EL (cell line): ENCODE results near the gene MTA2.
"Not testable (repeated sequence)": the region's sequence is repeated elsewhere in the genome, so short reads cannot be mapped to it uniquely, and the experiment has no call there.

ENCODE experiments used
- DNase-seq: peaks from one replicate; pipeline ENCODE4 v3.0.0-alpha.2; 2016

MTA2 gene

GRCh38 chr11:62565100-62565802, 36.4 kb downstream of the MTA2 start:
- DNase-seq = no peak

DNA sequence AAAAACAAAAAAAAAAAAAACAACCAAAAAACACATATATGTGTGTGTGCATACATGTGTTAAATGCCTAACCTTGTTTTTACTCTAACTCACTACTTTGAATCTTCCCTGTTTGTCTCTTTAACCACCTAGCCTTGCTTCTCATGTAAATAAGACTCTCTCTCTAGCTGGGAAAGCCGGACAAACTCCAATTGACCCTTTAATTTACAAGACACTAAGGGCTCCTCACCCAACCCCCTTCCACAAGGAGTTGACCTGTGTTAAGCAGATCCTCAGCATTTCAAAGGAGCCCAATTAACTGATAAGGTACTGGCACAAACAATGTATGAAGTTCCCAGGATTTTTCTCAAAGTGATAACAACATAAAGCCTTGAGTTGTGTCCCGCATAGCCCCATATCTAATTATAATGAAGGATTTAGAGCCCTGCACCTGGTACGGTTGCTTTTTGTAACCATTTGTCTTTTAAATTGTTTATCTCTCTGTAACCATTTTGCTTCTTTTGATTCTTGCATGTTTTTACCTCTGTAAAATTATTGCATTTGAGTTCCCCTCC, 39.9 kb downstream of the MTA2 start:
- not testable (repeated sequence) for DNase-seq

GRCh38 chr11:62560566-62561103, 41.0 kb downstream of the MTA2 start:
- peak; percentile 100 for DNase-seq

DNA sequence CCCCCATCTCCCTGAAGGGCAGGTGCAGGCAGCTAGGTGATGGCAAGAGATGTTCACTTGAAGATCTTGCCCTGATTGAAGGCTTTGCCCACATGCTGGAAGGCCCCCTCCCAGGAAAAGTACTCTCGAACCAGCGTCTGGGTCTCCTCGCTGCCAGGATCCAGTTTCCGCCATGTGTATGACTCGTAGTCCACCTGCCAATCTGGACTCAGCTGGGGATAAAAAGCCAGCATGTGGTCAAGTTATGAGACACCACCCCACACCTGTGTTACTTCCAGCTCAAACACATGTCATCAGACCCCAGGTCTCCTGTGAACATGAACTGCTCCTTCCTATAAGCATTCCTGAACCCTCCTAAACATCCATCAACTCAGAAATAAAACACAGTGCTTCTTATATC, 42.0 kb downstream of the MTA2 start:
- DNase-seq = not testable (repeated sequence)

DNA sequence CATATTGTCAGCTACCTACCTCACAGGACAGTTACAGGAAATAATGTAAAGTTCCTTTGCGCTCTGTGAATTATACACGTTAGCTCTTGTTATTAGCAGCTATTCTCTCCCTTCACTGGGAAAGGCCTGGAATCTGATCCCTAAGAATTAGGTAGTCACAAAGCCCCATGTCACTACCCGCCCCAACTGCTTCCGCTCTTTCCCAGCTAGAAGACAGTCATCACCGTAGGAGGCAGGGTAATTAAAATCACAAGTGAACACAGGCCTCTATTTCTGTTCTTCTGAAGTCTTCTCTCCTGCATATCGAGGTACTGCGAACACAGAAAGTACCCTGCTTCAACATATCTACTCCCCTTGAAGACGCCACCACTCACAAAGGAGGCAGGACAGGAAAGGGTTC, 42.5 kb downstream of the MTA2 start:
- DNase-seq = no peak

DNA sequence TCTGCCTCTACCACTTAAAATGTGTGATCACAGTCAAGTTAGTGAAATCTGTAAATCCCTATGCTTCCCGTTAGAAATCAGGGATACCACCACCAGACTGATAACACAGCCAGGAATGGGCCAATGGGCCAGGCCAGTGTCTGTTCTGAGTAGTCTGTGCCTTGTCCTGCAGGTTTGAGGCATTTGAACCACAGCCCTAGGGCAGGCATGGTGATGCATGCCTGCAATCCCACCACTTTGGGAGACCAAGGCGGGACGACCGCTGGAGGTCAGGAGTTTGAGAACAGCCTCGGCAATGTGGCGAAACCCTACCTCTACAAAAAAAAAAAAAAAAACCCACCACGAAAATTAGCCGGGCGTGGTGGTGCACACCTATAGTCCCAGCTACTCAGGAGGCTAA, 43.0 kb downstream of the MTA2 start:
- DNase-seq = no peak

DNA sequence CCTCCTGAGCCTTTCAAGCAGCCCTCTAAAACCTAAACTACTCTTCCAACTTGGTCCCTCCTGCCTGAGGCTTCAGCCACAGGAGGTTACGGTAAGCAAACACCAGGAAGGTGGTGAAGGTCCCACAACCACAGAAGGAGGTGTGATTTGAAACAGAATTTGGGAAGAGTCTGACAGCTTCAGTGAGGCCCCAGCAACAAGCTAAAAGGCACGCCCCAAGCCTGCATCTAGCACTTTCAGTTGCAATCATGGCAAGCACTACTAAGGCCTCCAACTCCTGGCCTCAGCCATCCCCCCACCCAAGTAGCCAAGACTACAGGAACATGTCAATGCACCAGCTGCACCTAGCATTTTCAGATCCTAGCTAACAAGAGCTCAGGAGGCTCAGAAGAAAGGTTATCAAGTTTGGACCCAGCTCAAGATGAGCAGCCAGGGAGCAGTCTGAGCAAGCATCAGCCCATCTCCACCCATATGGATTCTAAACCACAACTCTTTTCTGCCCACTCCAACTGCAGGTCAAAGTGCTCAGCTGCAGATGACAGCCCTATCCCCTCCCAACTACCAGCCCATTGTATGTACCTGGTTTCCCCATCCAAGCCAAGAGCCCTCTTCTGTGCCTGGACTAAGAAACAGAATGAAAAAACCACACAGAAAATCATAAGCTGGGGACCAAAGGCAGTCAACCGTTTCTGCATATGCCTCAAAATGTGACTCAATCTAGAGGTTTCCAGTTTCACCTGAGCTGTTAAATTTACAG, 44.6 kb downstream of the MTA2 start:
- peak; percentile 40 for DNase-seq

GRCh38 chr11:62556108-62556874, 45.4 kb downstream of the MTA2 start:
- peak; percentile 98 for DNase-seq

GRCh38 chr11:62555464-62556107, 46.1 kb downstream of the MTA2 start:
- DNase-seq = peak; percentile 36

DNA sequence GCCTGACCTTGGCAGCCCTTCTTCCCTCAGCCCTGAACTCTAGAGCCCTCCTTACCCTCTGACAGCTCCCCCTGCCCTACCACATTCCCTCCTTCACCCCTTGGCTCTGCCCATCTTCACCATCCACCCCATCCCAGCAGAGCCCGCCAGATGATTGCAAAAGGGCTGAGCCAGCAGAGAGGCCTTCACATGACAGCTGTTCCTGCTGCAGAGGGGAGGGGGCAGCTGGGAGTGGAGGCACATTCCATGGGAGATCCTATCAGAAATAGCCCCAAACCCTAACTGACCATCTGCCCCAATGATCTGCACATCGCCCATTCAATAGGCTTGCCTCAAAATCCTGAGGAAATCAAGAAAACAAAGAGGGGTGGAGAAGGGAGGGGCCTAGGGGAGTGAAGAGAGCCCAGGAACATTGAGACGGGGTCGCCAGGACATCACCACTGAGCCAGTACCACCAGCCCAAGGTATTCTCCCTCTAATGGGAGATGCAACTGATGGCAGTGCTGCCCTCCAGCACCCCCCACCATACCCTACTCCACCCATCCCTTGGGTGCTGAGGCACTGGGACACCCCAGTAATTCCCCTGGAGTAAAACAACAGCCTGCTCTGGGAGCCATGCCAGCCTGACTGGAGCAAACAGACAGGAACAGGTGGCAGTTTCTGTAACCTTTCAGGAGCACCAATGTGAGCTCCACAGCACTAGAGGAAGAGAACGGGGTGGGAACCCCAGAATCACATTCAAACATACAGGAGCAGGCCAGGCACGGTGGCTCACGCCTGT, 47.1 kb downstream of the MTA2 start:
- DNase-seq = peak; percentile 60

DNA sequence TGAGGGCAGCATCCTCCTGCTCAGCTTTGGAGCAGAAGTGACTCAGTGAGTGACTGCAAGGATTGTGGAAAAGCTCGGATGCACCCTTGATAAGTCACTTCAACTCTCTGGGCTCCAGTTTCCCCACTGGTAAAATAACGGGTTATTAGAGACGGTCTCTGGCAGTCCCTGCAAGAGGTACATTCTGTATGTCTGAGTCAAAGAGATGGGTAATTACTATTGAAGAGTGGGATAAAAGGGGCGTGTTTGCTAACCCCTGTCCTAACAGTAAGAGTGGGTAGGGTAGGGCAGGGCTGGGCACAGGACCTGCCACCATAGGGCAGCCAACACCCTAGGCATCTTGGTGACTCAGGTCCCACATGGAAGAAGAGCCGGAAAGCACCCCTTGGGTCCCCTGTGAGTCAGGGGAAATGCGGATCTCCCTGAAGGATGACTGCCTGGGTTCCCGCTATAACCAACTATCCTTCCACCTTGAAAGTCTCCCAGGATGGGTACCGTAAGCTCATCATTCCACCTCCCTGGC, 47.8 kb downstream of the MTA2 start:
- DNase-seq = peak; percentile 93

DNA sequence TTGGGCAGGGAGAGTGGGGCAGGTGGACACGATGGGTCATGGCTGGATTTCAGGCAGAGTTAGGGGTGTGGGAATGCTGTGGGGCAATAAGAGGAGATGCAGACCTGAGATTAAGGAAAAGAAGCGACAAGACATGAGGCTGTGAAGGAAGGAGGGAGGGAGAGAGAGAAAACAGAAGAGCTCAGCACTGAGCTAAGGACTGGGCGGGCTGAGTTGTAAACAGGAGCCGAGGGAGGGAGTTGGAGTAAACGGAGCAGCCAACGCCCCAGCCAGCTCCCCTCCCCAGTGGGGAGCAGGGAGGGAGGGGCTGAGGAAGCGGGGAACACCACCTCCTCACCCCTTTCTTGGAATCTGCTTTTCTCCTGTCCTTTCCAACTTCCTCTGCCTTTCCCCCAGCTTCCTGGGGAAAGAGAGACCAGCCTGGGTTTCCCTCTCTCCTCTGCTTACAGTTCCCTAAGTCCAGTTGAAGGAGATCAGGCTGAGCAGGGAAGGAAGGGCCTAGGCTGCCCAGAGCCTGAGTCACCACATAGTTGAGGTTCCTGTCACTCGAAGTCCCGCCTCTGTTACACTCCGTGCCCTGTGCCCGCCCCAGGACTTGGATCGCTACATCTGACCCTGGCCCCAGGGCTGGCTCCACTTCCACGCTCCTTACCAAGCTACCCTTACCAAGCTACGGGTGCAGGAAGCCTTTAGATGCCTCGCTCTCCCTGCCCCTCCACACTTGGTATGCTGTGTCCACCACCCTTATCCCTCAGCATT, 48.4 kb downstream of the MTA2 start:
- DNase-seq = peak; percentile 98

DNA sequence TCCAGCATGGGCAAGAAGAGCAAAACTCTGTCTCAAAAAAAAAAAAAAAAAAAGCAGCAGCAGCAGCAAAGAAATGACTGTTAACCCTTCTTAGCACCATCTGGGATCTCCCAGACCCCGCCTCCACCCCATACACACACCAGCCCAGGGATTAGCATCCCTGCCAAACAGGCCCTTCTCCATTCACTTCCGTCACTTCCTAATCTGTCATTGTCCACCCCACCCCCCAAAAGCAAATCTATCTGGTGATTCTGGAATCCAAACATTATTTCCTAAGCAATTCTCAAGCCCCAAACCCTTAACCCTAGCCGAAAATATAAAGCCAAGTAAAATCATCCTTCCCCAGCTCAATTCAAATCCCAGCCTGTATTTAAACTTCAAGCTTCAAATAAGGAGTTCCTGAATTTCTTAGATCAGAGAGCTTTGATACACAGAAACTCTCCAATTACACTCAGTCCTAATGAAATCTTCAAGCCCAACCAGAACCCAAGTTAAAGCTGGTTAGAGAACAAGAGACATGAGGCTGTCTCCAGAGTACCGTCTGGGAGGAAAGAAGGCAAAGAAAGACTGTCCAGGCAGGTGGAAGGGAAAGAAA, 49.1 kb downstream of the MTA2 start:
- DNase-seq = peak; percentile 60

GRCh38 chr11:62550478-62550877, 51.2 kb downstream of the MTA2 start:
- DNase-seq = not testable (repeated sequence)

- no peak for DNase-seq
These were observed 52.9 kb downstream of the MTA2 start for GRCh38 chr11:62548545-62549335.

GRCh38 chr11:62547691-62548281, 53.9 kb downstream of the MTA2 start:
- no peak for DNase-seq

- peak; percentile 71 for DNase-seq
These were observed 54.6 kb downstream of the MTA2 start for GRCh38 chr11:62546929-62547625.

DNA sequence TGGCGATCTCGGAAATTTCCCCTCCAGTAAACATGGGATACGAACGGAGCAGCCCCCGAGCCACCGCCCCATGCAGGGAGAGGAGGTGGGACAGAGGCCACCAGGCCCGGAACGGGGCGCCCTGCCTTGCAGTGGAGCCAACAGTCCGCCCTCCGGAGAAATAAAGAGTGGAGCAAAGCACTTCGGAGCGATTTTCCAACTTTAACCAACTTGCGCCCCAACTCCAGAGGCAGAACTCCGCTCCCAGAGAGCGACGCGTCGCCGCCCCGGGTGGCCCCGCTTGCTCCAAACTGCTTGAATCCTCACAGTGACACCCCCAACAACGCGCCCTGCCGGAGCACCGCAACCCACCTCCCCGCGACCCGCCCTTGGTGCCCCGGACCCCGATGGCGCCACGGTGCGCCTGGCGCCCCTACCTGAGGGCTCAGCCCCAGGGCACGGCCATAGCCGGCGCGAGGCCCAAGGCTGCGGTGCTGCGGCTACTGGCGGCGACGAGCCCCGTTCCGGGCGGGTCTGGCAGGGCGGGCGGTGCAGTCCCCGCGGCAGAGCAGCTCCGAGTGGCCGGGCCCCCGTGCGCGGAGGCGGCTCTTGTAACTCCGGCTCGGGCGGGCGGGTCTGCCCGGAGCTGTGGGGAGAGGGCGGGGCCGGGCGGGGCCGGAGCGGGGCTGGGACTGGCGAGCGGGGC, 55.3 kb downstream of the MTA2 start, which contains the start of gene AHNAK:
Gene AHNAK, minus strand, starts transcription at position 563 of the 685 bp plus-strand sequence. CDS start 10,708 bp downstream, outside the sequence.
- DNase-seq = peak; percentile 76
